Ectodermal cell (in vitro differentiated cells): ENCODE results near the gene VTN.
"Not testable (repeated sequence)": the region's sequence is repeated elsewhere in the genome, so short reads cannot be mapped to it uniquely, and the experiment has no call there.

ENCODE experiments used
- H3K27ac ChIP-seq: 2 replicates; pipeline ENCODE4 v1.7.0; 2013; ENCODE audit warnings: mild to moderate bottlenecking, low read depth, low read length; ENCODE audit not compliant: insufficient read depth, poor library complexity, severe bottlenecking
- H3K27me3 ChIP-seq: 2 replicates; pipeline ENCODE4 v1.7.0; 2013; ENCODE audit warnings: mild to moderate bottlenecking, low read length; ENCODE audit not compliant: insufficient read depth, control insufficient read depth, poor library complexity, severe bottlenecking
- H3K36me3 ChIP-seq: one replicate; pipeline ENCODE4 v1.7.0; 2013; ENCODE audit warnings: low read length; ENCODE audit not compliant: control insufficient read depth, insufficient read depth
- H3K4me1 ChIP-seq: one replicate; pipeline ENCODE4 v1.7.0; 2013; ENCODE audit warnings: low read length; ENCODE audit not compliant: control insufficient read depth, insufficient read depth
- H3K4me3 ChIP-seq: 2 replicates; pipeline ENCODE4 v1.7.0; 2013; ENCODE audit warnings: low read depth, low read length, control low read depth; ENCODE audit not compliant: insufficient read depth
- H3K9me3 ChIP-seq: 2 replicates; pipeline ENCODE4 v1.7.0; 2013; ENCODE audit warnings: mild to moderate bottlenecking, low read length, moderate library complexity; ENCODE audit not compliant: control insufficient read depth
- WGBS, 2 experiments: methylation state at CpG; one replicate each; pipeline ENCODE4 v1.1.7; 2013; ENCODE audit warnings: missing lambda C conversion rate in 2 of 2; 5-methylcytosine and 5-hydroxymethylcytosine counted together

VTN gene

GRCh38 chr17:28343491-28343932 lies 26.6 kb downstream of the VTN start:
- Histone ChIP-seq H3K36me3 (peaks cover 35% of the 10 kb centered on the region), H3K4me3 (no peak overlapping the region), H3K4me1 (peaks cover 4% of the 10 kb centered on the region), H3K9me3 (no peaks in the 10 kb centered on the region), H3K27me3 (no peaks in the 10 kb centered on the region), H3K27ac (no peak overlapping the region)
- WGBS, 2 experiments, result 92 to 97% methylated on average over 10 of the region's 10 CpGs

DNA sequence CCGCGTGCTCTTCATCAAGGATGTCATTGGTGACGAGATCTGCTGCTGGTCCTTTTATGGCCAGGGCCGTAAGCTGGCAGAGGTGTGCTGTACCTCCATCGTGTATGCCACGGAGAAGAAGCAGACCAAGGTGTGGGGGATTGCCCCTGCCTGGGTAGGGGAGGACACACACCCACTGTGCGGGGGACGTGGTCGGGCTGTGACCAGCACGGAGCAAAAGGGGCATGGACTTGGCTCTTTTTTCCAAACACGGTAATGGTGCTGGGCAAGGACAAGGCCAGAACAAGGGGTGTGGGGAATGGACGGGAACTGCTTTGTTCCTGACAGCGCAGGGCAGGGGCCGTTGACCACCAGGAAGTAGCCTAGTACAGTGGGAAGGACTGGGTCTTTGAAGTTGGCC lies 27.8 kb downstream of the VTN start:
- 96% methylated on average over 14 of the region's 14 CpGs for WGBS, 2 experiments
- H3K27me3 ChIP-seq, result no peaks in the 10 kb centered on the region
- H3K27ac ChIP-seq, result no peak overlapping the region
- H3K4me1 ChIP-seq, result peaks cover 4% of the 10 kb centered on the region
- H3K4me3 ChIP-seq, result no peak overlapping the region
- peaks cover 35% of the 10 kb centered on the region for H3K36me3 ChIP-seq
- H3K9me3 ChIP-seq, result no peaks in the 10 kb centered on the region

DNA sequence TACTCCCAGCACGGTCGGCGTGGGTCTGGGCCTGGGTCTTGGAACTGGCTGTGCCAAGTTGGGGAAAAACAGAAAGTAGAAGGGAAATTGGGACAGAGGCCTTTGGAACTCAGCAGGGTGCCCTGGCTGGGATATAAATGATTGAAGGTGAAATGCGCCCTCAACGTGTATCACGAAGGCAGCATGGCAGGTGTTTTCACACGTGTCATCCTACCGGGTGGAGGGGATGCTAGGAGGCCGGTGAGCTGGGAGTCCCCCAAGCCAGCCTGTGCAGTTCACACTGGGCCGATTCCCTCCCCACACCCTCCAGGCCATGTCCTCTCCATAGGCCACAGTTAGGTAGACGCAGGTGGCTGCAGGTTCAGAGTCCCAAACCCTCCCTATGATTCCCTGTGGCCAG lies 28.6 kb downstream of the VTN start:
- Histone ChIP-seq H3K9me3 (no peaks in the 10 kb centered on the region), H3K36me3 (peaks cover 35% of the 10 kb centered on the region), H3K27me3 (no peaks in the 10 kb centered on the region), H3K27ac (no peak overlapping the region), H3K4me1 (peaks cover 11% of the 10 kb centered on the region), H3K4me3 (no peak overlapping the region)
- WGBS, 2 experiments, result 95% methylated on average over 11 of the region's 11 CpGs

GRCh38 chr17:28340374-28340773 lies 29.7 kb downstream of the VTN start:
- Histone ChIP-seq H3K4me3 (no peak overlapping the region), H3K36me3 (peaks cover 29% of the 10 kb centered on the region), H3K27me3 (no peaks in the 10 kb centered on the region), H3K4me1 (peaks cover 7% of the 10 kb centered on the region), H3K27ac (no peak overlapping the region), H3K9me3 (no peaks in the 10 kb centered on the region)
- WGBS, 2 experiments, result 94 to 95% methylated on average over 6 of the region's 6 CpGs

DNA sequence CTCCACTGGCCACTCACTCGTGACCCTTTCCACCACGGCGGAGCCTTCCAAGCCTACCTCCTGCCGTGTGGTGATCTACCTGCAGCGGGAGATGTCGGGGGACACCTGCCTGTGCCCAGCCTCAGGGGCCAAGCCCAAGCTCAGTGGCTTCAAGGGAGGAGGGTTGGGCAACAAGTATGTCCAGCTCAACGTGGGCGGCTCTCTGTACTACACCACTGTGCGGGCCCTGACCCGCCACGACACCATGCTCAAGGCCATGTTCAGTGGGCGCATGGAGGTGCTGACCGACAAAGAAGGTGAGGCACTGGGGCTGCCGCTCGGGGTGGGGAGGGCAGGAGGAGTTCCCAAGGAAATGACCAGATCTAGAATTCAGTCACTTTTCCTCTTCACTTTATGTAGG lies 30.7 kb downstream of the VTN start:
- Histone ChIP-seq H3K27ac (no peak overlapping the region), H3K9me3 (no peaks in the 10 kb centered on the region), H3K4me3 (no peak overlapping the region), H3K4me1 (peaks cover 10% of the 10 kb centered on the region), H3K27me3 (no peaks in the 10 kb centered on the region), H3K36me3 (peaks cover 22% of the 10 kb centered on the region)
- WGBS, 2 experiments, result 95% methylated on average over 15 of the region's 15 CpGs

GRCh38 chr17:28338769-28339212 lies 31.3 kb downstream of the VTN start:
- Histone ChIP-seq H3K36me3 (peaks cover 20% of the 10 kb centered on the region), H3K4me1 (peaks cover 12% of the 10 kb centered on the region)
- not testable (repeated sequence) for H3K4me3 ChIP-seq, H3K27ac ChIP-seq, H3K9me3 ChIP-seq, H3K27me3 ChIP-seq
- WGBS, 2 experiments, result 94 to 96% methylated on average over 8 of the region's 8 CpGs

- Histone ChIP-seq H3K36me3 (peaks cover 16% of the 10 kb centered on the region), H3K27ac (no peak overlapping the region), H3K9me3 (no peaks in the 10 kb centered on the region), H3K27me3 (no peaks in the 10 kb centered on the region), H3K4me1 (peaks cover 12% of the 10 kb centered on the region), H3K4me3 (no peak overlapping the region)
- 87 to 92% methylated on average over 5 of the region's 5 CpGs for WGBS, 2 experiments
Observed at GRCh38 chr17:28338056-28338768, 31.9 kb downstream of the VTN start.

DNA sequence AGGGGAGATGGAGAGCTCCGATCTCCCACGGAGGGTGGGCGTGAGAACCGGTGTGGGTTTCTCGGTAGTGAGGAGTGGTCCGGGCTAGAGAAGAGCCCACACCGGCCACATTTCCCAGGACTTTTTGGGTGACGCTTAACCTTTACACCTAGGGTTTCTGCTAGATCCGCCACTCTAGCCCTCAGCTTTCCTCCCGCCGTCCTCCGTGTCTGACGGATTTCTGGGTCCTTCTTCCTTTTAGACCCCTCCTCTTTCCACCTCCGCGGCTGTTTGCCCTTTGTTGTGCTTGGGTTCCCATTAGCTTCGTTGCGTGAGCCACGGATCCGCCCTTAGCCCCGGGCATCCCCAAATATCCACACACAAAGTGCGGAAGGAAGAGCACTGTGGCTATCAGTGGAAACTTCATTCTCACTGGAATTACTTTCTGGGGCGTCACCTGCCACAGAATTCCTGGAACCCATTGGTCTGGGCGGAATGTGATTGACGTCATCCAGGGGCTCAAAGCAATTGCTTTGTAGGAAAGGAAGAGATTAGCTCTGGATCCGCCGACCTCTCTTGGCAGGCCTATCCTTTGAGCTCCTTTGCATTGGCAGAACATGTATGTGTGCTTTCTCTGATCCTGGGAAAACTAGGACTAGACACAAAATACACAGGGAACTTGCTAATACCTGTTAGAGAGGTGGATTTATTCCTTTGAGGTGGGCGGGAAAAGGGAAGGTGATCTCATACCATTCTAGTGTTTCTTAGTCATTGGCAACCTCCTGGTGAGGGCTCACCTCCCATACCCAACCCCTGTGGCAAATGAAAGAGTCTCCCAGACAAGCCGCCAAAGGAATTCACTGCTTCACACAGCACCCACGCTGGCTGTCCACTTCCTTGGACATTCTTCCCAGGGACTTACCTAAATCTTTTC lies 33.9 kb downstream of the VTN start:
- 3 to 5% methylated on average over 29 of the region's 29 CpGs for WGBS, 2 experiments

DNA sequence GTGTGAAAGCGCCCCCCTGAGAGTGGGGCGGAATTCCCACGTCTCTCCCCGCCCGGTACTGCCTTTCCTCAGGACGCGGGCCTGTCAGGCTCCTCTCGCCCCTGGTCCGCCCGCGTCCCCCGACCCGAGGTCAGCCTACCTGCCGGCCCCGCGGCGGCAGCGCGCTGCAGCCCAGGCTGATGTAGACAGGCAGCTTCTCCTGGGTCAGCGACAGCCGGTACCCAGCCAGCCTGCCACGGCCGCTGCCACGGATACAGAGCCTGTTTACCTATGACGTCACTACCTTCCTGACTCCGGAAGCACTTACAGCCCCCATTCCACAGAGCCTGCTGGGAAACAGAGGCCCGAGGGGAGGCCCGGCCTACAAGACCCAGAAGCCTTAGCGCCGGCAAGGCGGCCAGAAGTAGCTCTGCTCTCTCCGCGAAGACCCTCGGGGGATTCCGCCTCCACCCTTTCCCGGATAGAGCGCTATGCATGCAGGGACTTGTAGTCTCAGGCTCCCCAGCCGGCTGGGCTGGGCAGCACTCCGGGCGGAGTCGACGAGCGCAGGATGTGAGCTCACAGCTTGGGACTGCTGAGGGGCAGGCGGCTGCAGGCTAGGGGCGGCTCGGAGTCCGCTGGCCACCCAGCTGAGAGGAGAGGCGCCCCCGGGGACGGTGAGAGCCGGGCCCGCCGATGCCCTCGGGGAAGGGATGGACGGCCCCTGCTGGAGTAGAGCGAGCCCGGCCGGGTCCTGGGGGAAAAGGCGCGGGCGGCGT lies 34.7 kb downstream of the VTN start, which contains the start of the genes IFT20 and TNFAIP1:
IFT20 (minus strand) TSS at position 272 of the 758 bp plus-strand sequence. CDS start 3,487 bp downstream, outside the sequence.
TNFAIP1 (plus strand) TSS at position 561 of the 758 bp plus-strand sequence. CDS start 3,761 bp downstream, outside the sequence.
- Histone ChIP-seq H3K36me3 (no peaks in the 10 kb centered on the region), H3K27ac (peak within 1 kb of the TSS; percentile 94), H3K27me3 (no peaks in the 10 kb centered on the region), H3K9me3 (no peaks in the 10 kb centered on the region), H3K4me3 (peak within 1 kb of the TSS; percentile 98), H3K4me1 (peaks cover 12% of the 10 kb centered on the region)
- 0% methylated on average over 62 of the region's 62 CpGs for WGBS, 2 experiments

More for the DNA sequence above, 33.9 kb downstream of the VTN start:
- Histone ChIP-seq H3K27ac (peak overlapping the region; percentile 94), H3K27me3 (no peaks in the 10 kb centered on the region), H3K4me1 (peaks cover 12% of the 10 kb centered on the region), H3K36me3 (no peaks in the 10 kb centered on the region), H3K9me3 (no peaks in the 10 kb centered on the region), H3K4me3 (peak overlapping the region; percentile 98)
